Right lobe of liver (tissue), 4 donors: ENCODE data around the gene EDN2.

ENCODE experiments used
- POLR2A ChIP-seq: fragments of 450-650 bp; IDR thresholded peaks from one replicate; pipeline ENCODE4 v1.6.1; 2017; ENCODE audit warnings: antibody characterized with exemption, mild to moderate bottlenecking
- TF ChIP-seq, protein P1 (sequence below), 4 donors: fragments of 200-600 bp in 3 of 4; fragments of 450-650 bp in 1 of 4; IDR thresholded peaks; one replicate each; pipeline versions ENCODE4 v1.5.1 to v1.8.0; 2016 to 2022; ENCODE audit warnings: antibody characterized with exemption in 4 of 4, mild to moderate bottlenecking in 2 of 4
- donor health status: DM: no; HTN: no; CAD: no.
- donor health status: DM: no; HTN: no; CAD: no.
- donor health status: DM: no; HTN: yes; CAD: no.

DNA sequence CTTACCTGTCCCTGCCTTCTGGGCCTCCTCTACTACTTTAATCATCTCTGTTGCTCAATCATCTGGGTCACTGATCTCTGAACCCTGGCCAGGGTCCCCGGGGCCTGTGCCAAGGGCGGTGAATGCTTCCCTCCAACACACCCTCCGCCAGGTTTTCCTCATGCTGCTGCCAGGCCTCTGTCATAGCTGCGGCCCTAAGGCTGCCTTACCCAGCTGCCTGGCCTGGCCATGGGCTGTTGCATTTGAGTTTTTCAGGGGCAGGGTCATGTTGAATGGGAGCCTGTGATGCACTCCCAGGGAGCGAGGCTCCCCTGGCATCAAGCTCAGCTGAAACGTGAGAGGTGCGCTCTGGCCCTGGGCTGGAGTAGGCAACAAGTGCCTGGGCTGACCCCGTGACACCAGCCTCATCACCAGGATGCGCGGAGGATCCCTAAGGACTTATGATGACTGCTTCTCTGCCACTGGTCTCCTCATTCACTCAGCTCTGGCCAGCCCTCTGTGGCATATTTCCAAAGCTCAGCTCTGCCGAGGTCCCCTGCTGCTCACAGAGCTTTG, 7.6 kb downstream of the EDN2 start:
- TF ChIP-seq, protein P1, sequence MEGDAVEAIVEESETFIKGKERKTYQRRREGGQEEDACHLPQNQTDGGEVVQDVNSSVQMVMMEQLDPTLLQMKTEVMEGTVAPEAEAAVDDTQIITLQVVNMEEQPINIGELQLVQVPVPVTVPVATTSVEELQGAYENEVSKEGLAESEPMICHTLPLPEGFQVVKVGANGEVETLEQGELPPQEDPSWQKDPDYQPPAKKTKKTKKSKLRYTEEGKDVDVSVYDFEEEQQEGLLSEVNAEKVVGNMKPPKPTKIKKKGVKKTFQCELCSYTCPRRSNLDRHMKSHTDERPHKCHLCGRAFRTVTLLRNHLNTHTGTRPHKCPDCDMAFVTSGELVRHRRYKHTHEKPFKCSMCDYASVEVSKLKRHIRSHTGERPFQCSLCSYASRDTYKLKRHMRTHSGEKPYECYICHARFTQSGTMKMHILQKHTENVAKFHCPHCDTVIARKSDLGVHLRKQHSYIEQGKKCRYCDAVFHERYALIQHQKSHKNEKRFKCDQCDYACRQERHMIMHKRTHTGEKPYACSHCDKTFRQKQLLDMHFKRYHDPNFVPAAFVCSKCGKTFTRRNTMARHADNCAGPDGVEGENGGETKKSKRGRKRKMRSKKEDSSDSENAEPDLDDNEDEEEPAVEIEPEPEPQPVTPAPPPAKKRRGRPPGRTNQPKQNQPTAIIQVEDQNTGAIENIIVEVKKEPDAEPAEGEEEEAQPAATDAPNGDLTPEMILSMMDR (IDR thresholded peaks at IDR 0.05) = no peak
- TF ChIP-seq POLR2A = no peak
